ENCODE results near the gene YIPF1.

YIPF1 gene

GRCh38 chr1:53889304-53890298, at the start of gene YIPF1:
Gene YIPF1 (minus strand): TSS chr1:53889797. CDS start chr1:53888937, 860 bp downstream.
- no peak for TF ChIP-seq CTCF (IDR thresholded peaks at IDR 0.05; ENCODE audit: control extremely low read depth, extremely low read depth, low read depth, missing control alignments)
- ChIA-PET CTCF (interaction anchor here (1.7 to 3.1 kb wide), 4 partner anchors 11 to 70 kb away, joined by 5 to 13 read pairs (median 9); no protein-coding TSS in a partner anchor), POLR2A (interaction anchor here (1.7 kb wide), 1 partner anchor 56 kb away, joined by 21 read pairs; the partner anchor contains the start of genes IFT25 and LRRC42)
- peak; percentile 93 for DNase-seq (ENCODE audit: extremely low spot score)

GRCh38 chr1:53938136-53938830, 48.7 kb upstream of the YIPF1 start:
- no peak for TF ChIP-seq CTCF (IDR thresholded peaks at IDR 0.05; ENCODE audit: control extremely low read depth, extremely low read depth, low read depth, missing control alignments)
- POLR2A ChIA-PET = no interaction called here
- CTCF ChIA-PET = no interaction called here
- DNase-seq (ENCODE audit: extremely low spot score) = no peak

GRCh38 chr1:53936430-53936829, 46.8 kb upstream of the YIPF1 start:
- ChIA-PET CTCF (interaction anchor here (1.0 to 1.8 kb wide), 2 partner anchors 9 kb away, joined by 3 to 4 read pairs; partner anchors contain the start of gene IFT25), POLR2A (no interaction called here)
- no peak for DNase-seq (ENCODE audit: extremely low spot score)
- TF ChIP-seq CTCF (IDR thresholded peaks at IDR 0.05; ENCODE audit: control extremely low read depth, extremely low read depth, low read depth, missing control alignments) = no peak

- ChIA-PET POLR2A (no interaction called here), CTCF (interaction anchor here (0.8 to 2.2 kb wide), 7 partner anchors 9 to 74 kb away, joined by 3 to 7 read pairs (median 3); partner anchors contain the start of gene IFT25)
- no peak for DNase-seq (ENCODE audit: extremely low spot score)
- no peak for TF ChIP-seq CTCF (IDR thresholded peaks at IDR 0.05; ENCODE audit: control extremely low read depth, extremely low read depth, low read depth, missing control alignments)
Observed at GRCh38 chr1:53934170-53934765, 44.7 kb upstream of the YIPF1 start.

- no peak for TF ChIP-seq CTCF (IDR thresholded peaks at IDR 0.05; ENCODE audit: control extremely low read depth, extremely low read depth, low read depth, missing control alignments)
- ChIA-PET POLR2A (no interaction called here), CTCF (interaction anchor here (0.6 to 1.5 kb wide), 5 partner anchors 10 to 70 kb away, joined by 3 to 5 read pairs (median 3); no protein-coding TSS in a partner anchor)
- DNase-seq (ENCODE audit: extremely low spot score) = no peak
Observed at GRCh38 chr1:53931523-53931922, 41.9 kb upstream of the YIPF1 start.

GRCh38 chr1:53930932-53931331, 41.3 kb upstream of the YIPF1 start:
- no peak for TF ChIP-seq CTCF (IDR thresholded peaks at IDR 0.05; ENCODE audit: control extremely low read depth, extremely low read depth, low read depth, missing control alignments)
- POLR2A ChIA-PET = no interaction called here
- CTCF ChIA-PET = interaction anchor here (1.0 to 1.5 kb wide), 4 partner anchors 9 to 28 kb away, joined by 3 to 5 read pairs (median 3); no protein-coding TSS in a partner anchor
- DNase-seq (ENCODE audit: extremely low spot score) = no peak

Data from GM10248 (cell line).